Colonic mucosa (tissue), 4 donors: Measurements from ENCODE around the gene TMEM170B. TPM values are rescaled to one million over a fixed set of nuclear protein-coding genes. Genes with fewer than 3 reads are reported as not detected.

Source experiments
- DNase-seq: peaks from one replicate; pipeline ENCODE4 v3.0.0-alpha.2; 2020
- H3K27ac ChIP-seq: fragments of 200-600 bp; one replicate; pipeline ENCODE4 v1.8.0; 2021
- H3K27me3 ChIP-seq: fragments of 200-600 bp; one replicate; pipeline ENCODE4 v1.8.0; 2021
- H3K36me3 ChIP-seq: fragments of 200-600 bp; one replicate; pipeline ENCODE4 v1.8.0; 2021
- H3K4me1 ChIP-seq: fragments of 200-600 bp; one replicate; pipeline ENCODE4 v1.8.0; 2021; ENCODE audit warnings: mild to moderate bottlenecking
- H3K4me3 ChIP-seq: fragments of 200-600 bp; one replicate; pipeline ENCODE4 v1.8.0; 2021
- H3K9ac ChIP-seq, 2 donors: one replicate each; pipeline ENCODE4 v1.7.0; 2013; ENCODE audit warnings: control low read depth in 2 of 2, low read depth in 2 of 2, low read length in 2 of 2
- H3K9me3 ChIP-seq: fragments of 200-600 bp; one replicate; pipeline ENCODE4 v1.8.0; 2021
- intact Hi-C: fragments of 100-400 bp; cut with DNase I; formaldehyde crosslinking; loops from one replicate; pipeline ENCODE4 v1.14.1; 2022
- total RNA-seq, 2 donors: library from RNA; stranded (reverse); fragmentation: NEBNext Ultra II Directional in 1 of 2; extraction: Animal tissue kit (Norgen Biotek cat#: 25700) in 1 of 2; gene quantifications; one replicate each; pipeline ENCODE4 v1.2.1, GENCODE V29; 2021
- TF ChIP-seq, protein P1 (sequence below): fragments of 200-600 bp; IDR thresholded peaks from one replicate; pipeline ENCODE4 v1.8.0; 2022; ENCODE audit warnings: antibody characterized with exemption, mild to moderate bottlenecking
- donor health status: healthy.
- donor health status: DM: no; HTN: no; CAD: no.
- donor health status: DM: no; HTN: no; CAD: no.

TMEM170B gene
- total RNA-seq, 2 donors from 2014 or later: 0.82 to 2.2 TPM

GRCh38 chr6:11616200-11616611 is 78.7 kb downstream of the TMEM170B start:
- Histone ChIP-seq H3K4me1 (no peaks in the 10 kb centered on the region), H3K9ac (no peak overlapping the region), H3K36me3 (no peaks in the 10 kb centered on the region), H3K27ac (no peak overlapping the region), H3K4me3 (no peak overlapping the region), H3K9me3 (no peaks in the 10 kb centered on the region), H3K27me3 (no peaks in the 10 kb centered on the region)
- TF ChIP-seq, protein P1, sequence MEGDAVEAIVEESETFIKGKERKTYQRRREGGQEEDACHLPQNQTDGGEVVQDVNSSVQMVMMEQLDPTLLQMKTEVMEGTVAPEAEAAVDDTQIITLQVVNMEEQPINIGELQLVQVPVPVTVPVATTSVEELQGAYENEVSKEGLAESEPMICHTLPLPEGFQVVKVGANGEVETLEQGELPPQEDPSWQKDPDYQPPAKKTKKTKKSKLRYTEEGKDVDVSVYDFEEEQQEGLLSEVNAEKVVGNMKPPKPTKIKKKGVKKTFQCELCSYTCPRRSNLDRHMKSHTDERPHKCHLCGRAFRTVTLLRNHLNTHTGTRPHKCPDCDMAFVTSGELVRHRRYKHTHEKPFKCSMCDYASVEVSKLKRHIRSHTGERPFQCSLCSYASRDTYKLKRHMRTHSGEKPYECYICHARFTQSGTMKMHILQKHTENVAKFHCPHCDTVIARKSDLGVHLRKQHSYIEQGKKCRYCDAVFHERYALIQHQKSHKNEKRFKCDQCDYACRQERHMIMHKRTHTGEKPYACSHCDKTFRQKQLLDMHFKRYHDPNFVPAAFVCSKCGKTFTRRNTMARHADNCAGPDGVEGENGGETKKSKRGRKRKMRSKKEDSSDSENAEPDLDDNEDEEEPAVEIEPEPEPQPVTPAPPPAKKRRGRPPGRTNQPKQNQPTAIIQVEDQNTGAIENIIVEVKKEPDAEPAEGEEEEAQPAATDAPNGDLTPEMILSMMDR: no peak
- DNase-seq: no peak
- intact Hi-C loops: no loop called here

- Histone ChIP-seq H3K27ac (no peak overlapping the region), H3K9me3 (no peaks in the 10 kb centered on the region), H3K36me3 (no peaks in the 10 kb centered on the region), H3K9ac (no peak overlapping the region), H3K27me3 (no peaks in the 10 kb centered on the region), H3K4me3 (no peak overlapping the region), H3K4me1 (no peaks in the 10 kb centered on the region)
- intact Hi-C loops: no loop called here
- TF ChIP-seq, protein P1: no peak
- DNase-seq: no peak
These were observed 81.0 kb downstream of the TMEM170B start for GRCh38 chr6:11618533-11618932.

DNA sequence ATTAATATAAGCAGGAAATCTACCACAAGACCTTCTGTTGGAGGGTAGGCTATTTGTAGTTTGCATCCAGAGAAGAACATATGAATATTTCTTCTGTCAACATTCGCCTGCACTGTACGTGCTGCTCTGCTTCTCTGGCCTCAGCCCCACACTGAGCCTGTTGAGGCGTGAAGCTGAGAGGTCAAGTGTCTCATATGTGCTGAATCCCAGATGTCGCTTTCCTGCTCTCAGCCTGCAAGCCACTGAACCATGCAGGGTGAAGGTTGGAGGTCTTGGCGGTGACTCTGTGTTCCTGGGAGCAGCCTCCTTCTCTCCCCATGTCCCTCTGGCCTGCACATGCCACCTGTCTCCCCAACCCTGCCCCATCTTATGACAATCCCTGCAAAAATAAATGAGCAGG is 83.6 kb downstream of the TMEM170B start:
- H3K27me3 ChIP-seq: no peaks in the 10 kb centered on the region
- no peak for DNase-seq
- H3K27ac ChIP-seq: no peak overlapping the region
- H3K4me1 ChIP-seq: no peaks in the 10 kb centered on the region
- no peak overlapping the region for H3K4me3 ChIP-seq
- no peaks in the 10 kb centered on the region for H3K36me3 ChIP-seq
- intact Hi-C loops: no loop called here
- H3K9me3 ChIP-seq: no peaks in the 10 kb centered on the region
- no peak overlapping the region for H3K9ac ChIP-seq
- TF ChIP-seq, protein P1: no peak

GRCh38 chr6:11622156-11622555 is 84.6 kb downstream of the TMEM170B start:
- DNase-seq: no peak
- no peak overlapping the region for H3K9ac ChIP-seq
- TF ChIP-seq, protein P1: no peak
- H3K9me3 ChIP-seq: no peaks in the 10 kb centered on the region
- intact Hi-C loops: no loop called here
- H3K27me3 ChIP-seq: no peaks in the 10 kb centered on the region
- no peaks in the 10 kb centered on the region for H3K4me1 ChIP-seq
- H3K36me3 ChIP-seq: no peaks in the 10 kb centered on the region
- no peak overlapping the region for H3K27ac ChIP-seq
- H3K4me3 ChIP-seq: no peak overlapping the region

DNA sequence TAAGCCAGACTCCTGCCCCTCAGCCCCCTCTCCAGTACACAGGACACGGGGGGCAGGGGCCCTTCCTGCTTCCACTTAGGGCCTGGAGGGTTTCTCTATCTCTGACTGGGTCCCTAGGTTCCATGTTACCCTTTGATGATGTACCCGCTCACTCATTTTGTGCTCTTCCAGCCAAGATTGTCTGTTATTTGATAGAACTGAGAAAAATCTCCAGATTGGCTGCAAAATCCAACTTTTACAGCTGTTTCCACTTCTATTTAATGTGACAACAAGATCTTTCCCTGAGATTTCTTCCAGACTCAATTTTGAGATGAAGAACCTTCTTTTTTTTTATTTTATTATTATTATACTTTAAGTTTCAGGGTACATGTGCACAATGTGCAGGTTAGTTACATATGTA is 85.7 kb downstream of the TMEM170B start:
- TF ChIP-seq, protein P1: no peak
- no peaks in the 10 kb centered on the region for H3K9me3 ChIP-seq
- H3K27me3 ChIP-seq: no peaks in the 10 kb centered on the region
- no peak for DNase-seq
- no peak overlapping the region for H3K9ac ChIP-seq
- intact Hi-C loops: no loop called here
- H3K36me3 ChIP-seq: no peaks in the 10 kb centered on the region
- H3K27ac ChIP-seq: no peak overlapping the region
- H3K4me3 ChIP-seq: no peak overlapping the region
- H3K4me1 ChIP-seq: no peaks in the 10 kb centered on the region

DNA sequence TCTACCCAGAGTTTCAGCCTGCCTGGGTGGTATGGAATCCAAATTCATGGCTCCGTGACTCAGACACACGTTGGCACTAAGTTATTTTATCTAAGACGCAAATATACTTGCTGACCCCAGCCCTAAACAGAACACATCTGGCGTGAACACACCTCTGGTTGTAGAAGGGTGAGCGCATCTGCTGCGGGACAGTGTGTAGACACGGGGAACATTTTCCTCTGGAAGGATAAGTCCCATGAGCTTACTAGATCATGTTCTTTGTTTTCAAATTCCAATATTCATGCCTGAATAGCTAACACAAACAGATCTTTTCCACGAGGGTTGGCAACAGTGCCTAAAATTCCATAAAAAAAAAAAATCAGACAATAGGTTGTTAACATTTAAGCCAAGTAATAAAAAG is 87.8 kb downstream of the TMEM170B start:
- intact Hi-C loops: no loop called here
- Histone ChIP-seq H3K9me3 (no peaks in the 10 kb centered on the region), H3K4me3 (no peak overlapping the region), H3K9ac (no peak overlapping the region), H3K4me1 (no peaks in the 10 kb centered on the region), H3K27ac (no peak overlapping the region), H3K36me3 (no peaks in the 10 kb centered on the region), H3K27me3 (no peaks in the 10 kb centered on the region)
- TF ChIP-seq, protein P1: no peak
- DNase-seq: no peak
